Stimulated activated CD8-positive, alpha-beta memory T cell treated with anti-CD3 and anti-CD28 coated beads, Interleukin-15, amount 100 ng/mL, for 4 hours (primary cell): ENCODE data around the gene PXDN.
"Not testable (repeated sequence)": the region's sequence is repeated elsewhere in the genome, so short reads cannot be mapped to it uniquely, and the experiment has no call there.

ENCODE experiments used
- DNase-seq, 2 donors: peaks; one replicate each; pipeline ENCODE4 v3.0.0-alpha.2; 2020; ENCODE audit warnings: low read depth in 2 of 2

The PXDN gene

DNA sequence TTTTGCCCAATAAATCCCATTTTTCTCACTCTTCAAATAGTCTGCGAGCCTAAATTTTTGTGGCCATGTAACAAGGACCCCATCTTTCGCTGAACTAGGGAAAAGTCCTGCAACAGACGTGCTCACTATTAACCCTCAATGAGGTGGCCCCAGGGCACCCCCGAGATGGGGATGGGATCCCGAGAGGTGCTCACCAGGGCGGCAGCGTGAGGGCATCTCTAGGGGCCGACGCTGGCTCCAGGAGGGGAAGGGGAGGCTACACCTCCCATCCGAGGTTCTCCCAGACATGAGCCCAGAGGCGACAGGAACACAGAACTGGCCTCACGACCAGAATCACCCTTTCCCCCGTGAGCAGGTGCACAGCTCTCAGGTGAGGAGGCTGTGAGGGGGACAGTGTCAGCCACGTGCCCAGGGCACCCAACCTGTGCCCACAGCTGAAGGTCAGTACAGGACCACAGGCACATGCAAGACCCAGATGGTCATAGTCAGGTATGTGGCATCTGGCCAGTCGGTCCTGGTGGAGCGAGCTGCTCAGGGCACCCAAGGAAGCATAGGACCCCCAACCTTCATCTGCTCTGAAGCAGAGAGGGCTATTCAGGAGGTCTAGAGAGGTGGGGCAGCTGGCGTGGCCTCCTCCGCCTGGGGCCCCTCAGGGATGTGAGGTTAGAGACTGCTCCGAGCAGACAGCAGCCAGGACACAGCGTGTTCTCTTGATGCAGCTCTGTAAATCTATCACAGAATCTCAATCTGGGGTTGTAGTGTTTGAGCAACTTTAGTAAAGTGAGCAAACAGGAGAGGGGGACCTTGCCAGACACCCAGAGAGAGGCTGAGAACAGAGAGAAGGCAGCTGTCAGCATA lies 62.8 kb downstream of the PXDN start:
- no peak for DNase-seq

DNA sequence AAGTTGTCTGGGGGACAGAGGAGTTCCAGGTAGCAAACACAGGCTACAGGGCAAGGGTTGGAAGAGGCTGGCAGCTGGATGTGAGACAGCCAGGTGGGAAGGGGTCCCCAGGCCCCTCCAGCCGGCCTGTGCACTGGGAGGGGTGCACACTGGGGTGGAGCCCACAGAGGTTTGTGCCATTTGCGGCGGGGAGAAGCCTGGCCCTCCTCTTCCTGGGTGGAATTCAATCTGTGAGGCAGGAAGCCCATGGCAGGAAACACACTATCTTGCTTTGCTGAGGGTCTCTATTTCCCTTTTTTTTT lies 63.3 kb downstream of the PXDN start:
- DNase-seq = no peak

DNA sequence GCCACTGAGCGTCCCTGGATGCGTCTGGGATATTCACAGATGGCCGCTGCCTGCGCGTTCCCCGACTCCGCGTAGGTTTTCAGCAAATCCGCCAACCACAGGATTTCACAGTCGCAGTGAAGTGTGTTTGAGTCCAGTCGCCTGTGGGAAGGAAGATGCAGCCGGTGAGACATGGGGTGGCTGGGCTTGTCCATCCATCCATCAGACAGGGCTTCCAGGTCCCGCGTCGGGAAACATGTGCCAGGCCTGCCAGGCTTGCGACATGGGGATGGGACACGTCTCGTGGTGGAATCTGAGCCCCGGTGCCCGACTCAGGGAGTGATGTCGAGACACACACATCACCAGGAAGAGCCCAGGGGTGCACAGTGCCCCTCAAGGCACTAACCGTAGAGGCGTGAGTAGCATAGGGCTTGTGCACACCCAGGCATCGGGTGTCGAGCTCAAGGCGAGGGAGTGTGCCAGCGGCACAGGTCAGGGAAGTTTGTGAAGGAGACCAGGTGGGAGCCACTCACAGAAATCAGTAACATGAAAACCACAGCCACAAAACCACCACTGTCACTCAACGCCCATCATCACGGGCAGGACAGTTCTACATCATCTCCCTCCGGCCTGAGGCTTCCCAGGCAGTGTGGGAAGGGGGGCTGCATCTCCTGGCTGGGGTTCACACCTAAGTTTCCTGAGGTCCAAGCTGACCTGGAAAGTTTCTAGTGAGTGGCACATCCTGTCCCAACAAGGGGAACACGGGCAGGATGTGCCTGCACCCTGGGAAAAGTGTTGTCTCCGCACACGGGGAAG lies 63.9 kb downstream of the PXDN start:
- DNase-seq = no peak

DNA sequence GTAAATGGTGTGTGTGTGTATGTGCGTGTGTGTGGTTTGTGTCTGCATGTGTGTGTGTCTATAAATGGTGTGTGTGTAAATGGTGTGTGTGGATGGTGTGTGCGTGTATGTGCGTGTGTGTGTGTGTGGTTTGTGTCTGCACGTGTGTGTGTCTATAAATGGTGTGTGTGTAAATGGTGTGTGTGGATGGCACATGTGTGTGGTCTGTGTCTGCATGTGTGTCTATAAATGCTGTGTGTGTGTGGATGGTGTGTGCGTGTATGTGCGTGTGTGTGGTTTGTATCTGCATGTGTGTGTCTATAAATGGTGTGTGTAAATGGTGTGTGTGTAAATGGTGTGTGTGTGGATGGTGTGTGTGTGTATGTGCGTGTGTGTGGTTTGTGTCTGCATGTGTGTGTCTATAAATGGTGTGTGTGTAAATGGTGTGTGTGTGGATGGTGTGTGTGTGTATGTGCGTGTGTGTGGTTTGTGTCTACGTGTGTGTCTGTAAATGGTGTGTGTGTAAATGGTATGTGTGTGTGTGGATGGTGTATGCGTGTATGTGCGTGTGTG lies 64.8 kb downstream of the PXDN start:
- not testable (repeated sequence) for DNase-seq

DNA sequence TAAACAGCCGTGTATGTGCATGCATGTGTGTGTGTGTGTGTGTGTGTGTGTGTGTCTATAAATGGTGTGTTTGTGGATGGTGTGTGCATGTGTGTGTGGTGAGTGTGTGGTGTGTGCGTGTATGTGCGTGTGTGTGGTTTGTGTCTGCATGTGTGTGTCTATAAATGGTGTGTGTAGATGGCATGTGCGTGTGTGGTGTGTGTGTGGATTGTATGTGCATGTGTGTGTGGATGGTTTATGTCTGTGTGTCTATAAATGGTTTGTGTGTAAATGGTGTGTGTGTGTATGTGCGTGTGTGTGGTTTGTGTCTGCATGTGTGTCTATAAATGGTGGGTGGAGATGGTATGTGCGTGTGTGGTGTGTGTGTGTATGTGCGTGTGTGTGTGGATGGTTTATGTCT lies 65.2 kb downstream of the PXDN start:
- DNase-seq = not testable (repeated sequence)

DNA sequence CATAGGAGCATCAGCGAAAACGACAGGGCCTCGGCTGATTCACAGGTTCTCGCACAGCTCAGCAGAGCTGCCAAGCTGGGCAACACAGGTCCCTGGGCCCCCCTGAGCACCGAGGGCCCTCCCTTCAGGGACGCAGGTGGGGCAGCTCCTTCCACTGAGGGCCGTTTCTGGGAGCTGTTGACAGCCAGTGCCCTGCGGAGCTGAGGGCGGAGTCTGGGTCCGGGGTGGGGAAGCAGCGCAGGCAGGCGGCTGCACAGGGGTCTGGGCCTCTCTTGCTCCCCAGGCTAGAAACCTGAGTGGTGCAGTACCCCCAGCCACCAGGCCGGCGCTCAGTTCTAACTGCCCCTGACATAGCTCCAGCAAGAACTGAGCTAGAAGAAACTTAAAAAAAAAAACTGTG lies 65.7 kb downstream of the PXDN start:
- no peak for DNase-seq

DNA sequence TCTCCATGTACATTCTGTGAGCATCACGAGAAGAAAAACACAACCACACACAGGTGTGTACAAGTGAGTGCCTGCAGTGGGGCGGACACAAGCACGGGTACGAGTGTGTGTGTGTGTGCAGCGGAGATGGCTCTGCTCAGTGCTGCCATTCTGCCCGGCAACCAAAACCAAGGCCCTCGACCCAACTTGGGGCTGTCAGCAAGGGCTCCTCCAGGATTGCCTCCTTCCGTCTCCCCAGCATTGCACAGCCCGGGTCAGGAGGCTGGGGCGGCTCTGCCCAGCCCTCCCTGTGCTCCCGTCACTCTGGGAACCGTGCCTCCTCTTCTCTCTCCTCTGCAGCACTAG lies 66.5 kb downstream of the PXDN start:
- DNase-seq = no peak

DNA sequence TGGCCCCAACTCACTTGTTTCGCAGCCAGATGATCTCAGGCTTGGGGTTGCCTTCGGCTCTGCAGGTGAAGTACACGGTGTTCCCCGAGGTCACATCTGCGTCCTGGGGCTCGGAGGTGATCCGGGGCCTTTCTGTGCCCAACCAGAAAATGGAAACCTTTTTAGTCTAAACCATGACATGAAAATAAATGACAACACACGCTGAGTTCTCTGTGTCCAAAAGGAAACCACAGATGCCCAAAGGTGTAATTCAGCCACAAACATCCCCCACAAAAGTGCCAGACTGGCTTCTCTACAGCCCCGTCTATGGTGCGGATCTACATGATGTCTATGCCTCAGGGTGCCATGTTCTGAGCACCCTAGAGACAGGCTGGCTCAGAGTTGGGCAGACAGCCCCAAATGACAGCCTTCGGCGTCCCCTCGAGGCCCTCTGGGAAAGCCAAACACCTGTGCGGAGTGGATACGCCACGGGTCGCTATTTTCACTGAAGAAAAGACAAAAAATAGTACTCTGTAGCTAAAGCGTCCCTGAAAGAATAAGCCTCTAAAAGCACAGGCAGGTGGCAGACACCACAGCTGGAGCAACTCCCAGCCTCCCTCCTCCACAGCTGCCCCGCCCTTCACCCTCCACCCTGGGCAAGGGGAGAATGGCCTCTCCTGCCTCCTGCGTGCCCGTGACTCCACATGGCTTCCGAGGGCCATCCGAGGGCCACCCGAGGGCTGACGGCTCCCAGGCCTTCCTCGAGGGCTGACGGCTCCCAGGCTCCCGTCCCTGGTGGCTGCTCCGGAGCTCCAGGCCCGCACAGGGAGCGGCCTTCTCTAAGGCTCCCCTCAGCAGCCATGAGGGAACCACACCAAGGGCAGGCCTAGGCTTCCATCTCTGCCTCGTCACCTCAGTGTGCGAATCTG lies 67.1 kb downstream of the PXDN start:
- no peak for DNase-seq

DNA sequence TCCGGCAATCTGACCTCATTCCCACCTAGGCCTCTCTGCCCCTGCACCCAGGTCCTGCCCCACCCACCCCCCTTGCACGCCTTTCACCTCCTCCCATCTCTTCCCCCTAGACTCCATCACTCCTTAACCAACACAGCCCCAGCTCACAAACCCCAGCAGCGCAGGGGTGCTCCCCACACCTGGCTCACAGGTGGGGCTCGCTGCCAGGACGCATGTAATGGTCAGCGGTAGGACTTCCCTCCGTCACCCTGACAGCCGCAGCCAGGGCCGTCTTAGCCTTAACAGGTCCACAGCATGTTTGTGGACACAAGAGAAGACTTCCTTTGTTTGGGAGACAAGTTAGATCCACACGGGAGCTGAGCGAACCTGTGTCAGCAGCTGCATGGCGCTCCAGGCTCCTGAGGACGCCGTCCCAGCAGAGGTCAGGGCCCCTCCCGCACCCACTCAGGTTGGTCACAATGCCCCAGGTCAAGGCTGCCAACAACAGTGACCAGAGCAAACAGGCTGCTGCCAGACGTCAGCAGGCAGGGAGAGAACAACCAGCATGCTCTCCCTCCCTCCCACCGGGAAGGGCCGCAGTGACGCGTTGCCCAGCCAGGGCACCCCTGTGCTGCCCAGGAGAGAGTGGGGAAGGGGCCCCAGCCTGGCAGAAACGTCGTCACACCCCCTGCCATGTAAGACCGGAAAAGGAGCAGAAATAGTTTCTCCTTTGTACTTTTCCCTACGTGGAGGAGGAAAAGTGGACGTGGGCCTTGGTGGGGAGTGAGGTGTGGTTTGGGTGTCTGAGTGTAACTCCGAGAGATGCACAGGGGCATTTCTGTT lies 68.0 kb downstream of the PXDN start:
- DNase-seq = no peak

DNA sequence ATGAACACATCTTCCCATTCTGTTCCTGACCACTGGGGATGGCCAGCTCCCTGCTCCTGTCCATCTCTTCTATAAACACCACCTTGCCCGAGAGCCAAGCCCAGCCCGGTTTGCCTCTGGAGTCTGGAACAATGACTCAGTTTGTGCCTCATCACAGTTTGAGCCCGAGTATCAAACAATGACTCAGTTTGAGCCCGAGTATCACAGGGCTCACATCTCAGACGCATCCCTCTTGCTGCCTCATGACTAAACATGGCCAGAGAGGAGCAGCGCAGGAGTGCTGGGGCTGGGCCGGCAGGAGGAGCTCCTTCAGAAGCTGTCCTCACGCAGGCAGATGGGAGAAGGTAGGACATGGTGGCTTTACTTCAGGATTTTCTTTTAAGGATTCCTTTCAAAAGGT lies 68.7 kb downstream of the PXDN start:
- DNase-seq = no peak

DNA sequence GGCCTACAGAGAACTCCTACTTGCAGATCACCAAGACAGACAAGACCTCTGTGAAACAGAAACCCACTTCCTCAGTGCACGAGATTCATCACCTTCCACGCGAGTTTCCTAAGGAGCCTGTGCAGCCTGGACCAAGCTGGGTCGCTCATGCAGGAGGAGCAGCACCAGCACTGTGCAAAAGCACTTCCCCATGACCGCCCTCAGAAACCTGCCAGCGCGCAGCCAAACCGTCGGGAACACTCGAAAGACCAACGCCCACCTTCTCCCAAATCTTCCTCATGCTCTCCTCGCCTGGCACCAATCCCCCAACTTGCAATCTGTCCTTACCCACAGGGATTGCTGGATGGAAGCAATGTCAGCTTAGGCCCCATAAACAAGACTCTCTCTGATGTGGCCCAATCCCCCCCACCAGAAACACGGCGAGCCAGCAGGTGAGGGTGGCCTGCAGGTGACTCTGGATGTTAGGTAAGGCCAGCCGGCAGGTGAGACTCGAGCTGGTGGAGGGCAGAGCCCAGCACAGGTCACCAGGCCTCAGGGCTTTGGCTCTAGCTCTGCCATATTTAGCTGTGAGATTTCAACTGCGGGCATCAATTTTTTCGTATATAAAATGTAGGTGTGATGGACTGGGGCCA lies 69.4 kb downstream of the PXDN start:
- no peak for DNase-seq

DNA sequence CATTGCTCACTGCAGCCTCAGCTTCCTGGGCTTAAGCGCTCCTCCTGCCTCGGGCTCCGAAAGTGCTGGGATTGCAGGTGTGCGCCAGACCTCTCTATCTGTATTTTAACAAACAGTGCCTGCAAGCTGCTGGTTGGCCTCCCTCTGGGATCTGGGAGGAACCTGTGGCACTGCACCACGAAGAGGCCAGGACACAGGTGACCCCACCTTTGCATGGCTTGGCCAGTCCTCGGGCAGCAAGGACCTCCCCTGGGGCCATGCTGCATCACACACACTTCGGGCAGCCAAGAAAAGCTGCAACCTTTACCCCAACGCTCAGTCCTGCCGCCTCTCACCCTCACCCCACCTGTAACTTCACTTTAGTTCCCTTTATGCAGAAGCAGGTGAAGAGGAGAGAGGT lies 70.0 kb downstream of the PXDN start:
- DNase-seq = no peak

DNA sequence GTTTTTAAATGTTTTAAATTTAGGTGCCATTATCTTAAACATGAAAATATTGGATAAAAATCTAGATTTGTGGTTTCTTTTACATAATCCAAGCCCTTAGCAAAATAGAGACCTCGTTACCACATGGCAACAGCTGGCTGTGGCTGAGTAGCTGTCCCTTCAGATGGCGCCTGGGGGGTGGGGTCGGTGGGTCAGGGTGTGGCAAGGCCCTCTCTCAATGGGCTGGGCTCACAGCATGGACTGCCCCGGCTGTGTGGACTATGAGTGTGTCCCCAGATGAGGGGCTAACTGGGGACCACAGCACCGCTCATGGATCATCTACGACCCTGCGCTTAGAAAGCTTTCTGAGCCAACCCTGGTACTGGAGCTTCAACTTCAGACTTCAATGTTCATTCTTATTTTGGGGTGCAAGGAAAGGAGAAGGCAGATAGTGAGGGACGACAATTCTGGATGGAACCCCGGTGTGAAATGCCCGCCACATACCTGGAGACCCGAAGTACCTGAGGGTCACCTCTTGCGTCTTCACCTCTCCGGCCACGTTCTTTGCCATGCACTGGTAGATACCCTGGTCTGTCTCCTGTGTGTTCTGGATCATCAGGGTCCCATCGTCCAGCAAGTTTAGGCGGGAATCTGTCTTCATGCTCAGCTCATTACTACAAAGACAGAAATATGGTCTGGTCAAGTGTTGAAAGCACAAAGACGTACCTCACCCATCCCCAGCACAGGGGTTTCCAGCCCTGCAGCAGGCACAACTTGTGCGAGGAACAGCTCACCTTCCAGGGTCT lies 71.0 kb downstream of the PXDN start:
- DNase-seq = no peak

DNA sequence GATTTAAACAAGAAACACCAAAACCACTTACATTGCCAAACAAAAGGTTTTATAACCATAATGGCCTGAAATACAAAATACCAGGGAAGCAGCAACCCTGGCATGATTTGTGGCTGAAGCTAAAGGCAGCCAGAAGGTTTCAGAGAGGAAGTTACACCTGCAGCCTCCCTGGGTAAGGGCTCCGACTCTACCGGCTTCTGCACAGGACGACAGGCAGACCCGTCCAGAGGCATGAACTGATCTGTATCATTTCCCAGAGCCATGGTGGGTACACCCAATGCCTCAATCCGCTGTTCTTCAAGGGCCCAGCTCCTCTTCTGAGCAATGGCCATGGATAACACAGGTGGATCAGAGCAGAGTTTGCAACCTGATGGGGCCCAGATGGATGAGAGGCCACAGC lies 71.6 kb downstream of the PXDN start:
- DNase-seq = no peak

DNA sequence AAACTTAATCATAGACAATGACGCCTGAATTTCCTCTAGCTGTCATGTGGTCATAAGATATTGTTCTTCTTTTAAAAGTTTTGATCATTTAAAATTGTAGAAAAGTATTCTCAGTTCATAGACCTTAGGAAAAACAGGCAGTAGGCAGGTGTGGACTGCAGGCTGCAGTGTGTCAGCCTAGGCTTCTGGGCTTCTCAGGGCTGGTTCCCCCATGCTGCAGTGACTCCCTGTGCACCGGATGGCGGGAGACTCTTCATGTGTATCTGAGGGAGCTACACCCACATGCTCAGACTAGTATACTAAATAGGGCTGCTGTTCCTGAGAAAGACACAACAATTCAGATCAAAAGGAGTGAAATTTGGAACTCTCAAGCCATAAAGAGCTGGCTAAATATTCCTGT lies 72.4 kb downstream of the PXDN start:
- DNase-seq = no peak

DNA sequence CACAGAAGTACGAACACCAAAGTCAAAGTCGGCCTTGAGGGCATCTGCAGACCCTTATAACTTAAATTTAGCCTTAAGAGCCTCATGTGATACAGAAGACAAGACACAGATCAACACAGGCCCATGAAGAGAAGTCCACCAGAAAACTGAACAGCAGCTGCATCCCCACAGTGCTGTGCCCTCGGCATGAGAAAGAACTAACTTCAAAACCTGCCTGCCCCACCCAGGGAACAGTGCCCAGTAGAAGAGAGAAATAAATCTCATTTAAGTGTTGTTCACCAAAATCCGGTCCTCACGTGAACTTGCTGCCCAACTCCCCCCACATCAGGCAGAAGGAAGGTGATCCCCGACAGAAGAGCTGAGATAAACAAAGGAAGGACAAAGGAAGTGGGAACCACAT lies 73.7 kb downstream of the PXDN start:
- no peak for DNase-seq

DNA sequence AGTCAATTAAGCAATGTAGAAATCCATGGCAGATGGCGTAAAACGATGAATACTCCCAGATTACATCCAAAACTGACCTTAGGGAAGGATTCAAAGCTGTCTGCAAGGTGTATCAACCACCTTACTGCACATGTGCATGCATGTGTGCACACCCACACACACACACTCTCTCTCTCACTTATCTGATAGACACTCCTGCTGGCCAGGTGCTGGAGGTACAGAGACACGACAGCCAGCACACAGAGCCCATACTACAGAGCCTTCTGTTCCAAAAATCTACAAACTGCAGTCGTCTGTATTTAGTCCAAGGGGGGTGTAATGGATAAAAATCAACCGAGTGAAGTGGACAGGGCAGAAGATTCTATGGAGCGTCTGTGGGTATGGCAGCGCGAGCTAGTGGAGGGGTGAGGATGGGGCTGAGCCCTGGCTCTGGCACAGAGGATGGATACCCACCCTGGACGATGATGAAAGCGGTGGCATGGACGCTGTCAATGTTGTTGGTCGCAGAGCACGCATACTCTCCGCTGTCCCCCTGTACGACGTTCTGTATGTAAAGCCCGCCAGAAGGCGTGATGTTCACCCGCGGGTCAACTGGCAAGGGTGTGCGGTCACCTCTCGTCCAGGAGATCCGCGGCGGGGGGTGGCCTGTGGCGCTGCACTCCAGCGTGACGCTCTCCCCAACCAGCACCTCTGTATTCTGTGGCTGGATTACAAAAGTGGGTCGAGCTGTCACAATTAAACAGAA lies 78.4 kb downstream of the PXDN start:
- DNase-seq = no peak

DNA sequence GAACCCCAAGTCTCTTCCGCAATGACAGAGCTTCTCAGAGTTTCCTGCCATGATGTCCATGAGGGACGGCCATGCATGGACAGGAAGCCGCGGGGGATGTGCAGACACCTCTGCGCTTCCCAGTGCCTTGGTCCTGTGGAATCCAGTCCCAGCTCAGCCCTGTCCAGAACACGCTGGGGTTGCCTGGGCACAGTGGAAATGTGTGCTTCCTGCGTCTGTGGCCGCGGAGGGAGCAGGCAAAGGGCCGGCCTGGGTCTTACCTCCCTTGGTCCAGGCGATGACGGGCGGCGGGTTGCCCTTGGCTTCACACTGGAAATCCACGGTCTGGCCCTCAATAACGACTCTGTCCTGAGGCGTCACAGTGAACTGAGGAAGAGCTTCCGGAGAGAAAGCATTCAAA lies 79.6 kb downstream of the PXDN start:
- DNase-seq = no peak

DNA sequence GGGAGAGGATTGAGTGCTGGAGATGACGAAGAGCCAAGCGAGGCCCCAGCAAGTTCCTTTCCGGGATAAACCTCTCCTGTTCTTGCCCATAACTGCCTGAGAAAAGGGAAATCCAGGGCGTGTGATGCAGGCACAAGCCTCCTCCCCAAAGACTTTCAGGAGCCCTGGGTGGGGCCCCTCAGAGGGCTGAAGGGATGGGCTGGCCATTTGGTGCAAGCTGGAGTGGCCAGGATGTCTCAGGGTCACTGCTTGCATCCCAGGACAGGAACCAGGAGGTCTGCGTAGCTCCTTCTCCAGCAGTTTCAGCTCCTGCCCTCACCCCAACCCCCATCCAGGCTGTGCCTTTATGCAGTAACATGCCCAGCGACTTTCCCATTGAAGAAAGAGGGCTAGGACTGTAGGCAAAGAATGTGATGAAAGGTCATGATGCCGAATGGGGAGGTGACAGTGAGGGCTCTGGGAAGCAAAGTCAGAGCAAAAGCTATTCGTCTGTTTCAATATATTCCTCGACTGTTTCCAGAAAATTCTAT lies 80.2 kb downstream of the PXDN start:
- DNase-seq = no peak
